T1000 (cell line): ENCODE results near the gene ILF3.

Experiments used
- DNase-seq: peaks from one replicate; lab custom pipeline; 2025; ENCODE audit warnings: mixed read lengths; lab: John Stamatoyannopoulos, UW

Gene ILF3

GRCh38 chr19:10653732-10654609 lies at the start of gene ILF3:
TSS of gene ILF3 (plus strand) at chr19:10654346. CDS start at chr19:10670606, 16,260 bp downstream.
- peak; percentile 98 for DNase-seq

GRCh38 chr19:10604460-10604980 lies 49.6 kb upstream of the ILF3 start:
- DNase-seq, result no peak

- no peak for DNase-seq
These were observed 42.2 kb upstream of the ILF3 start for GRCh38 chr19:10611907-10612306.

GRCh38 chr19:10612499-10613119 lies 41.5 kb upstream of the ILF3 start:
- no peak for DNase-seq

GRCh38 chr19:10615429-10616023 lies 38.6 kb upstream of the ILF3 start:
- DNase-seq, result no peak

GRCh38 chr19:10617409-10618121 lies 36.6 kb upstream of the ILF3 start:
- DNase-seq, result no peak

- no peak for DNase-seq
These were observed 35.3 kb upstream of the ILF3 start for GRCh38 chr19:10618846-10619245.

GRCh38 chr19:10620786-10621185 lies 33.4 kb upstream of the ILF3 start:
- no peak for DNase-seq

GRCh38 chr19:10621966-10622365 lies 32.2 kb upstream of the ILF3 start:
- no peak for DNase-seq

GRCh38 chr19:10624585-10624984 lies 29.6 kb upstream of the ILF3 start:
- DNase-seq, result no peak

GRCh38 chr19:10625003-10625761 lies 29.0 kb upstream of the ILF3 start, which contains the start of gene SLC44A2:
TSS of gene SLC44A2 (plus strand) at chr19:10625553. CDS start at chr19:10625634, 81 bp downstream.
- DNase-seq, result no peak

- no peak for DNase-seq
These were observed 28.4 kb upstream of the ILF3 start for GRCh38 chr19:10625762-10626138.

- DNase-seq, result no peak
These were observed 22.3 kb upstream of the ILF3 start for GRCh38 chr19:10631874-10632273.

GRCh38 chr19:10634430-10634829 lies 19.7 kb upstream of the ILF3 start:
- no peak for DNase-seq

- DNase-seq, result no peak
These were observed 19.2 kb upstream of the ILF3 start for GRCh38 chr19:10634963-10635362.

- DNase-seq, result no peak
These were observed 17.7 kb upstream of the ILF3 start for GRCh38 chr19:10636304-10636972.

- no peak for DNase-seq
These were observed 16.3 kb upstream of the ILF3 start for GRCh38 chr19:10637894-10638293.

- DNase-seq, result no peak
These were observed 14.3 kb upstream of the ILF3 start for GRCh38 chr19:10639836-10640235.

GRCh38 chr19:10640361-10640760 lies 13.8 kb upstream of the ILF3 start:
- no peak for DNase-seq

GRCh38 chr19:10641248-10641647 lies 12.9 kb upstream of the ILF3 start:
- DNase-seq, result no peak
